HG02938 (cell line): ENCODE results near the gene TMEM202.
"Not testable (repeated sequence)": the region's sequence is repeated elsewhere in the genome, so short reads cannot be mapped to it uniquely, and the experiment has no call there.

Experiments
- ATAC-seq: cut with Tn5 transposase; IDR thresholded peaks from one replicate; pipeline ENCODE4 v1.9.1; 2021; ENCODE audit warnings: mild to moderate bottlenecking, moderate library complexity; ENCODE audit not compliant: unreplicated experiment

Gene TMEM202

DNA sequence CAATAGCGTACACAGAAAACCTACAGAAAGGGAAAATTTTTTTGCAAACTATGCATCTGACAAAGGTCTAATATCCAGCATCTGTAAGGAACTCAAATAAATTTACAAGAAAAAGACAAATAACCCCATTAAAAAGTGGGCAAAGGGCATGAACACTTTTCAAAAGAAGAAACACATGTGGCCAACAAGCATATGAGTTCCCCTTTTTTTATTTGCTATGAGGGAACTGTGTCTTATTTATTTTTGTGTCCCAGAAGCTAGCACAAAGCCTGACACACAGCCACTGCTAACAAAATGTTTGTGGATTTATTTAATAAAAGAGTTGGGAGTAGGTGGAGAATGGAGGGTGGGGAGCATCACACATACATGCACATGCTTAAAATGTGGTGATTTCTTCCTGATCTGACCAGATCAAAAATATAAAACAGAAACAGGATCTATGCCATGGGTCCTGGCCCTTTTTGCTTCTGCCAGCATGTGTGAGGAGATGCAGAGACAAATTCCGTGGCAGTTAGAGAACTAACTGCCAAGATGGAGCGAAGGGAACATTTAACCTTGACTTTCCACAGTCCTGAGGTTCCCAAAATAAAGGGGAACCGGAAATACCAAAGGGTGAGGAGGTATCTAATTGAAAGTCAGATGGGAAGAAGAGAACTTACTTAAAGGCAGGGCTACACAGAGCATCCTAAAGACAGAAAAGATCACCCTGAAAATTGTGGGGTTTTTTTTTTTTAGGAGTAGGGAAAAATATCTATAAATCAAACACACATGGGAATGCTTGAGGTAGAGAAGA, at the start of gene TMEM202:
TSS of gene TMEM202 (plus strand) at position 510 of the 793 bp plus-strand sequence. CDS start at position 532, 22 bp downstream.
- no peak for ATAC-seq

DNA sequence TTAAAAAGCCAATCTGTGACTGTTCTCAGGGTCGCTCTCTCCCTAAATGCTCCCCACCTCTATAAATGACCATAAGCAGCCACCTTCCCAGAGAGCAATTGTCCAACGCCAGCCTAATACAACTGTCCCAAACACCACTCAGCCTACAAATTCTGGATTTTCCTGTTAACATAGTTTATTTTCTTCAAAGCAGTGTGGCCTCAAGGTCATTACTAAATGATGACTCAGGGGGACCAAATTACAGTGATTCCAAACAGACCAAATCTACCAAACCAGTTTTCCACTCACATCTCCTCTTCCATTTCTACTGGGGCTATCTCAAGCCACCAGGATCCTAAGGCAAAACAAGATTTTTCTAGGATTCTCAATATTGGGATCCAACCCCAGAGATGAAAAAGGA, 44.8 kb upstream of the TMEM202 start:
- no peak for ATAC-seq

GRCh38 chr15:72354496-72354895, 43.6 kb upstream of the TMEM202 start:
- ATAC-seq = no peak

- ATAC-seq = no peak
These were observed 40.0 kb upstream of the TMEM202 start for GRCh38 chr15:72358121-72358520.

- no peak for ATAC-seq
These were observed 39.4 kb upstream of the TMEM202 start for GRCh38 chr15:72358650-72359171.

DNA sequence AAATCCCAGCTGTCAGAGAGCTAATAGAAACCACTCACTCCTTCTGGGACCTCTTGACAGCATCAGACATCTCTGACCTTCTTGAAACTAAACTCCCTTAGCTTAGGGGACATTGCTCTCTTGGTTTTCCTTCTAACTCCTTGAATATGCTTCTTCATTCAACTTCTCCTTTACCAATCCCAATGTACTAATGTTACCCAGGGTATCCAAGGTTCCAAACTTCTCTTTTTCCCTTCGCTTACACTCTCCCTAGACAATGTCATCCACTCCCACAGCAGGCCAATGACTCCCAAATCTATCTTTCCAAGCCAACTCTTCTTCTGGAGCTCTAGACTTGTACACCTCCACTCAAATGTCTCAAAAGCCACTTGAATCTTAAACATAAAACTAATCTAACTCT, 36.9 kb upstream of the TMEM202 start:
- ATAC-seq = no peak

DNA sequence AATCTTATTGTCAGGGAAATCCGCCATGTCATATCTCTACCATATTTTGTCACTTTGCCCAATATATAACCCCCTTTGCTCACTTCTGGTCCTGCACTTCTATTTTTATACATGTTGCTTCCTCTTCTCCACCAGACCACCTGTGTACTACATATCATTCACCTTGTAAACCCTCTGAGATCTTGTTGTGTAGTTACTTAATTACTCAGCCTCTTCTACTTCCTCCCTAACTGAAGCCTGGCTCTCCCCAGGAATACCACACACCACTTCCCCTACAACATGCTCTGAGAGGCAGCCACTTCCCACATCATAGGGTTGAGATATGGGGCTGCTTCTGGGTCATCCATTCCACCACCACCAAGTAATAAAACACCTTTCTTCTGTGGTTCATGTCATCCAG, 32.3 kb upstream of the TMEM202 start:
- peak; percentile 92 for ATAC-seq

DNA sequence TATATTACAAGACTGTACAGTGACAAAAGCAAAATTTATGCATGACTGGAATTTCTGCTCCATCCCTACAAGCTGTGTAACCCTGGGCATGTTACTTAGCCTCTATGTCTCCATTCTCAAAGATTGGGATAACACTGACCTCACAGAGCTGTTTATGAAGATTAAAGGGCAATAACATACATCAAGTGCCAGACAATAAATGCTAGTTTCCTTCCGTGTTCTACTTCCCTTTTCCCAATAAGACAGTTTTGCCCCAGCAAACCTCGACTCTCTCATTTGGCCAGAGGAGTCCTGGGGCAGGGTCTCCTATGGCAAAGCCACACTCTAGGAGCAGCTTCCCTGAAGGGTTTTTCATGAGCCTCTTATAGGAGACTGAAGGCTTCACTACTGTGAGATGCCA, 29.8 kb upstream of the TMEM202 start:
- ATAC-seq = no peak

DNA sequence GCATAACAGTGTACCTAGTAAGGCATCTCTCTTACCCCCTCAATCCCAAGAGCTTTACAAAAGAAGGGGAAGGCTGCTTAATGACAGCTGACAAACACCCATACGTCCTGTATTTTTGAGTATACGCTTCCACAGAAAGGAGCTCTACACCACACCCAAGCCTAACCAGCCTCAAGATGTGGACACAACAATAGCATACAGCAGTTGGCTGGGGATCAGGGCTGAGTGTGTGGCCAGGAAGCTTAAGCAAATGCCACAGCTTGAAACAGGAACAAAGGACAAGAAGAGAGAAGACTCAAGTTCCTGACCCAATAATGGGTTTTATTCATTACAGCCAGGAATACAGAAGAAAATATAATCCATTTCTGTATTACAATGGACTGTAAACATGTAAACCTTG, 29.2 kb upstream of the TMEM202 start:
- no peak for ATAC-seq

- ATAC-seq = no peak
These were observed 28.1 kb upstream of the TMEM202 start for GRCh38 chr15:72369964-72370363.

GRCh38 chr15:72372361-72372760, 25.7 kb upstream of the TMEM202 start:
- ATAC-seq = no peak

DNA sequence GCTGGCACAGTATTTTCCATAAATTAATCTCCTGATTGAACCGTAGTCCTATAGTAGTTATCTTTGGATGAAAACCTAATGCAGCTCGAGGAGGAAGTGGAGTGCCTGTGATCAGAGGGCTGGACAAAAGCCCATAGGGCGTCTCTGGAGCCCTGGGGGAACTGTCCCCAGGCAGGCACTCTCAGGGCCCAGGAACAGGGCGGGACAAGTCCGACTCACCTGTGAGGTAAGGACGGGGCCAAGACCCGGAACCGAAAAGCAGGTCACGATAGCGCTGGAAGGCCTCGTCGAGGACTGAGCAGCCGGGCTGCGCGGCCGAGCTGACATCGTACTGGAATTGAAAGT, 22.6 kb upstream of the TMEM202 start:
- peak; percentile 42 for ATAC-seq

GRCh38 chr15:72375846-72376581, 22.1 kb upstream of the TMEM202 start, which contains the start of gene HEXA:
Gene HEXA (minus strand): TSS chr15:72376014. CDS start chr15:72375972, 42 bp downstream.
- peak; percentile 75 for ATAC-seq

GRCh38 chr15:72377331-72377730, 20.8 kb upstream of the TMEM202 start:
- ATAC-seq = no peak

DNA sequence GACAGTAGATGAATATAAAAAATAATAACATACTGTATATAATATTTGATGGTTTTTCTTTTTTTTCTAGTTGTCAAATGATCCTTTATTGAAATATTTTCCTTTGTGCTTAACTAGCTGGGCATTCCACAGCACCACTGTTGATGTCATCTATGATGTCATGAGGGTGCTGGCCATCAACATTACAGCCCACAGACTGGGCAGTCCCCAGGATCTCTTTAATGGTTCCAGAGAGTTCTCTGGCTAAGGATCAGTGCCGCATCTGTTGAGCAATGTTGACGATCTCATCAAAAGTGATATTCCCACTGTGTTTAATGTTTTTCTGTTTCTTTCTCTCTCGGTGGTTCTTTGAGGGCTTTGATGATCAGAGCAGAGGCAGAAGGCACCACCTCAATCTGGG, 19.0 kb upstream of the TMEM202 start:
- ATAC-seq = not testable (repeated sequence)

- ATAC-seq = no peak
These were observed 18.2 kb upstream of the TMEM202 start for GRCh38 chr15:72379856-72380430.

DNA sequence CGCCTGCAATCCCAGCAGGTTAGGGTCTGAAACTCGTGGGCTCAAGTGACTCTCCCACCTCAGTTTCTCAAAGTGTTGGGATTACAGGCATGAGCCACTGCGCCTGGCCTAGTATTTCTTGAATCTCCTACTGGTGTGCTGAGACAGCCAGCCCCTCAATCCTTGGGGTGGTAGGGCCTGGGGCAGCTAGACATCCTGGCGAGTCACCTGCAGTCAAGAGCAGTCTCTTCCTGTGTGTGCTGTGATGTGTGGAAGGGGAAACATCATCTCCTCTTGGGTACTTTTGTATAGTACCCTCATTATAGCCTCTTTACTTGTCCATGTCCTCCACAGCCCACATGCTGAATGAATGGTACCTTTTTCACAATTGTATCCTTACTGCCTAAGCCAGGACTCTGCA, 17.4 kb upstream of the TMEM202 start:
- ATAC-seq = no peak

DNA sequence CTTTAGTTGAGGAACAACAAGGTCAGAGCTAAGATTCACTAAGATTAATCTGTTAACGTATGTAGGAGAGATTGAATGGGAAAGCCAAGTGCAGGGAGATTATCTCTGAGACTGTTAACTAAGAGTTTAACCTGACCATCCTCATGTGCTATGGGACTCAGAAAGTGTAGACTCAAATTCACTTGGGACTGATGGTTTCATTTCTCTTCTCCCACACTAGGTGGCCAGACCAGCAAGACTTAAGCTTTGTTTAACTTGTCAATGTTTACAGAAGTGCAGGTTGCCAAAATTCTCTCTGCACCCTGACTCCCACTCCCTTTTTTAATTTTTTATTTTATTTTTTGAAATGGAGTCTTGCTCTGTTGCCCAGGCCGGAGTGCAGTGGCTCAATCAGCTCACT, 16.0 kb upstream of the TMEM202 start:
- ATAC-seq = no peak

DNA sequence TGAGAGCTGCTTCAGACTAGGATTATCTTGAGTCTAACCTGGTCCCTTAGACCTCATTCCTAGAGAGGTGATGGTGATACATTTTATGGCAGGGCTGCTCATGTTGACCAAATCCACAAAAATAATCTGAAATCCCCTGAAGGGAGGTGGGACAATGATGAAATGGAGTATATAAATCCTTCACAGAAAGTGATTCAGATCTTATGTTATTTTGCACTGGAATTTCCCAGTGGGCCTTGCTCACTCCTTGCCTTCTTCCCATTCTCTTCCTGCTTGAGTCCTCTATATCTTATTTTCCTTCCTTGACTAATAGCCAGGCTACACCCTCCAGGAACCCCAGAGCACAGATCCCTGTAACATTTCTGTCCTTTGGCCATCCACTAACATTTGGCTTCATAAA, 10.4 kb upstream of the TMEM202 start:
- no peak for ATAC-seq

- no peak for ATAC-seq
These were observed 8.9 kb upstream of the TMEM202 start for GRCh38 chr15:72389231-72389630.

DNA sequence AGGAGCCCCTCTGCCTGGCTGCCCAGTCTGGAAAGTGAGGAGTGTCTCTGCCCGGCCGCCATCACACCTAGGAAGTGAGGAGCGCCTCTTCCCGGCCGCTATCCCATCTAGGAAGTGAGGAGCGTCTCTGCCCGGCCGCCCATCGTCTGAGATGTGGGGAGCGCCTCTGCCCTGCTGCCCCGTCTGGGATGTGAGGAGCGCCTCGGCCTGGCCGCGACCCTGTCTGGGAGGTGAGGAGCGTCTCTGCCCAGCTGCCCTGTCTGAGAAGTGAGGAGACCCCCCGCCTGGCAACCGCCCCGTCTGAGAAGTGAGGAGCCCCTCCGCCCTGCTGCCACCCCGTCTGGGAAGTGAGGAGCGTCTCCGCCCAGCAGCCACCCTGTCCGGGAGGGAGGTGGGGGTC, 1.8 kb upstream of the TMEM202 start:
- not testable (repeated sequence) for ATAC-seq

GRCh38 chr15:72398648-72399047, 543 bp downstream of the TMEM202 start:
- ATAC-seq = no peak
